Right lung (tissue), 5 donors: ENCODE data around the gene MYL5. TPM values are rescaled to one million over a fixed set of nuclear protein-coding genes. Genes with fewer than 3 reads are reported as not detected.
"Not testable (repeated sequence)": the region's sequence is repeated elsewhere in the genome, so short reads cannot be mapped to it uniquely, and the experiment has no call there.

Experiments used
- DNase-seq, 2 donors: peaks; one replicate each; pipeline ENCODE4 v3.0.0-alpha.2; 2013
- polyA plus RNA-seq, 5 donors: library from polyadenylated mRNA; unstranded; fragments of 120-200 nt; gene quantifications; one replicate each; pipeline versions ENCODE4 v1.2.1 to v1.2.3, GENCODE V29; 2013; ENCODE audit warnings: inconsistent platforms in 1 of 5, low replicate concordance in 1 of 5; ENCODE audit not compliant: insufficient read length in 5 of 5, insufficient read depth in 1 of 5

MYL5 gene
- polyA plus RNA-seq, 5 donors: 16.7 to 56.3 (median 17.4) TPM

DNA sequence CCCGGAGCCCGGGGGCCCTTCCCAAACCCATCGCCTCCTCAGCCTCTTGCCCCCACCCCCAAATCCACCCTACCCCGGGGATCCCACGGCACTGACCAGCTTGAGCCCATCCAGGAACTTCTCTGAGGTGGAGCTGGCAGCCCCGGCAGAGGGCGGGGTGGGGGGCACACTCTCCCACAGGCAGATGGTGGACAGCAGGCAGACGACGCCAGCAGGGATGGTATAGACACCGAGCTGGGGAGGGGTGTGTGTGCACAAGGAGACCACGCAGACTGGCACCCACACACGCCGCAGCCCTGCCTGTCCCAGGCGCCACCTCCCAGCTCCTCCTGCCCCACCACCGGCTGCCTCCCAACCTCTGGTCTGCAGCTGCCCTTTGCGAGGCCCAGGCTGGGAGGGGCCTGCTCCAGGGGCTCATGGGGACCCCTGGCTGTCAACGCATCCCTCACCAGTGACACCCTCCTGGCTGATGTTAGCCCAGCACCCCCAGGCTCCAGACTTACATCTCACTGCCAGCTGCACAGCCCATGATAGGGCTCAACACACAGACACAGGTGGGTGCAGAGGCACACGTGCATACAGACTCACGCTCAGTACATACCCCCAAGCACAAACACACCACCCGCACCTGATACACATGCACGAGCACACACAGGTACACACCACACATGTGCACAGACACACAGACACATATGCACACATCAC lies 10.4 kb downstream of the MYL5 start:
- DNase-seq: no peak

DNA sequence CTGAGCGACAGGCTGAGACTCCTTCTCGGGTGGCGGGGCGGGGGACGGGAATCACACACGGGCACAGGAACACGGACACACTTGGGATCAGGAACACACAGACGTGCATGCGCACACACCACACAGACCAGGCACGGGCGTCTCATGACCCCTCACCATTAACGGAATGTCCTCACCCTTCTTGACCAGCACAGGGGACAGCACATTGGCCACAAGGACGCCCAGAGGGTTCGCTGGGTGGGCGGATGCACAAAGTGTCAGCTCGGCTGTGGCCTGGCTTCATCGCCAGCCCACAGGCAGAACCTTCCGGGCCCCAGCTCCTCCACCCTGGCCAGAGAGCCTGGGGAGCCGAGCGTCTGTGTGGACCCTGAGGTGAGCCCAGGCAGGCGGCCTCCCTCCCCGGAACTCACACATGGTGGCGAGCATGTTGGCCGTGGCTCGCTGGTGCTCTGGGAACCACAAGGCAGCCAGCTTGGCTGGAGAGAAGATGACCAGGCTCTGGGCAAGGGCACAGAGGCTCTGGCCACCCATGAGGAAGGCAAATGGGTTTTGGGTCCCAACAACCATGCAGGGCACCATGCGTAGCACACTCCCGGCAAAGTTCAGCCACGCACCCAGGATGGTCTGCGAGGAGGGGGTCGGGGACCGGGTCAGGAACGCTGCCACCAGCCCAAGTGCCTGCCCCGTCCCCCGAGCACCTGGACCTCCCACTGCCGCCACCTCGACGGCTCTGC lies 11.5 kb downstream of the MYL5 start:
- DNase-seq: no peak

DNA sequence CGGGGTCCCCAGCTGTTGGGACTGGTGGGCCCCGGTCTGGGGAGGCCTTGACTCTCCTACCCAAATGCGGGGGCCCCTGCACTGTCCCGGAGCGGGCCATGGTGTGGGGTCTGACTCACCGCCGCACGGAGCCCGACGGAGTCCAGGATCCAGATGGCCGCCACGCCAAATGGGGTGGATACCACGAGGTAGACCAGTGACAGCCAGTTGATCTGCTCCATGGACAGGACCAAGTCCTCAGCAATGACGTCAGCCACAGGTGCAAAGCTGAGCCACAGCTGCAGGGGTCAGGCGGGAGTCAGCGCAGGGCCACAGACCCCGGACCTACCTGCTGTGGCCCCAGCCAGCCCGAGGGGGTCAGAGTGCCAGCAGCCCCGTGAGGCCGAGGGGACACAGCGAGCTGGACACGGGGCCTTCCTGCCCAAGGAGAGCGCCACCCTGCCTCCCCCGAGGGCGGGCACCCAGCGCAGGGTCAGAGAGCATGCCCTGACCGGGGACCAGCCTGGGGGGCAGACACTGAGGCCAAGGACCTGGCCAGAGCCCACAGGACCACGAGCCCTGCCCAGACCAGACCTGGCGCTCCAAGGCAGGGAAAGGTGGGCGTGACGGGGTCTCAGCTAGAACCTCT lies 12.2 kb downstream of the MYL5 start:
- no peak for DNase-seq

DNA sequence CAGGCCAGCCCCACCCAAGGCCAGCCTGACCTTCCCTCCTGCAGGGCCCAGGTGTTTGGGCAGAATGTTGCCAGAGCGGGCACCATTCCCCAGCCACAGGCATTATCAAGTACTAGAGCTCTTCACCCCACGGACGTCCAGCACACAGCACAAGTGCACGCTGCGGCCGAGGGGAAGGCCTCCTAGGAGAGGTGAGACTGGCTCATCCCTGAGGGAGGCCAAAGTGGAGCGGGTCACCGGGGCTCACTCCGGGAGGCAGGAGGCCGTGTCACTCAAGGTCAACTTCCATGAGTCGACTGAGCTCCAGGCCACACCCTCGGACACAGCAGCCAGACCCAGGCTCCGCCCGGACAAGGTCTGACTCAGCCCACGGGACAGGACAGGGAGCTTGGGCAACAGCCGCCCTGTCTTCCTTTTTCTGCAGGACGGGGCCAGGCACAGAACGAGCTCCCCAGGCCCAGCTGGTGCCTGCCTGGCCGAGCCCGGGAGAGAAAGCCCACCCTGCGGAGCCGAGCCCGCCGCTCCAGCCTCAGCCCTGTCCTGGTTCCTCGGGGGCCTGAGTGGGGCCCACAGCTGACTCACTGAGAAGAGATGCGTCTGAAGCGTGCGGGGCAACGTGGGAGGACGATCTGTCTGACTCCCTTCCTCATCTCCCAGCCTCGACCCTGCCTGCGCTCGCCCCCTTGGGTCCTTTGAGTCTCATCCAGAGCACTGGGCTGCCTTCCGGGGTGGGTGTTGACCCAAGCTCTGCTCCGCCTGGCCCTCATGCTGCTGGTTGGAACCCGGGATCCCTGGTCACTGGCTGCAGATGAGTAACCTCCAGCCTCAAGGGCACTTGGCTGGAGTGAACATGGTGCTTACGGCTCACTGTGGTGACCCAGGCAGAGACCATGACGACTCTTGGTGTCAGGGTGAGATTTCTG lies 13.0 kb downstream of the MYL5 start:
- no peak for DNase-seq

DNA sequence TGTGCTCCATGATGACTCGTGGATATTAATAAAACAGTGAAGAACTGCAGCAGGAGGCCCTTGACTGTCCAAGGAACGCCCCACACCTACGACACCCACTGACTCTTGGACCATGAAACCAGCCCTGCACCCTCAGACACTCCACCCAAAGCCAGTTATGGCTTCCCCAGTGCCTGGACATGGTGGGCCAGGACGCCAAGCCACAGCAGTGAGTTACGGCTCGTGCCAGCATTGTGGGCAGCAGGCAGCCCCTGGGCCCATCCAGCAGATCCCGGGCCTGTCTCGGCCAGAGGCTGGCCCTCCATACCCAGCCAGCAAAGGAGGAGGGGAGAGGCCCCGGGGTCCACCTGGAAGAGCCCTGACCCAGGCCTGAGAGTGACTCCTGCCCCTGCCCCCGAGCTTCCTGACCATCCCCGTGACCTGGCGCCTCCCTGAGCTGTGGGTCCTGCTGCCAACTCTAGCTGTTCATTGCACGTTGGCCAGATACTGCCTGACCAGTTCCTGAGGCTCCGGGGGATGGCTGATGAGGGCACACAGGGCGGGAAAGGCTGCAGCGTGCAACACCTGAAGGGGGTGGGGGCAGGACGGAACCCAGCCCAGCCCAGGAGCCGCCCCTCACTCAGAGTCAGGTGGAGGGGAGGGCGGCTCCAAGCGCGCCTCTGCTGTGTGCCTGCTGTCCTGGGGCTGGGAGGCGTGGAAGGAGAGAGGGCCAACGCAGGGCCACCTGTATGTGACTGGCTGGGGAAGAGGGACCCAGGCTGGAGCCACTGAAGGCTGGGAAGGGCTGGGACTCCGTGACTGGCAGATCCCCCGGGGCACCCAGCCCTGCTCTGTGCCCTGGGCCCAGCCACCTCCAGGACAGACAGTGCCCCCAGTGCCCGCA lies 13.9 kb downstream of the MYL5 start:
- no peak for DNase-seq

DNA sequence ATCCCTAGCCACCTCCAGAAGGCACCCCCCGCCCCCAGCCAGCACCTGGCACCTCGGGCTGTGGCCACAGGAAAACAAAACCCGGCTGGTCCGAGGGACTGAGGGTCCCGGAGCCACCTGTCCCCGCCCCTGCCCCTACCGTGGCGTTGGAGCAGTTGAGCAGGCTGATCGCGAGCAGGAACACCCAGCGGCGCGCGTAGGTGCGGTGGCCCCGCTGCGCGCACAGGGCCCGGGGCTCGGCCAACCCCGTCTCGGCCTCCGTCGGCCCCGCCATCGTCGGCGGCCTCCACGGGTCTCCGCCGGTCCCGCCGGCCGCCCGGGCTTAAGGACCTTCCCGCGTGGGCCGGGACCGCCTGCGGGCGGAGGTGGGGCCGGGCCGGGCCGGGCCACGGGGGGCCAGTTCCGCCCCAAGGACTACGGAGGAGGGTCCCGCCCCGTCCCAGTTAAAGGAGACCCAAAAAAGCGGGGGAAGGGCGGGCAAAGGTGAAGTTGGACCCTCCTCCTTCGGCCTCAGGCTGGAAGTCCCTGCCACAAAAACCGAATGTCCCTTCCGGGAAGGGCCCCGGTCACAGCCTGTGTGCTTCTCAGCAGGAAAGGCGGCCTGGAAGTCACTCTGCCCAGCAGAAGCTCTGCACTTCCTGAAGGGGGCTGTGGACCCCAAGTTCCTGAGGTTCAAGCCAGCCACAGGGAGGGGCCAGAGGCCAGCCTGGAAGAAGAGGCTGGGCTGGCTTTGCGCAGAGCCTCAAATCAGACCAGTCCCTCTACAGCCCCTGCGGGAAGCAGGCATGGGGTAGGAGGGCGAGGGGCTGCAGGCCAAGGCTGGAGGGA lies 14.7 kb downstream of the MYL5 start, which contains the start of gene SLC49A3:
Gene SLC49A3, minus strand, starts transcription at position 298 of the 828 bp plus-strand sequence. Its CDS starts 24 bp downstream, at position 274.
- DNase-seq: no peak

DNA sequence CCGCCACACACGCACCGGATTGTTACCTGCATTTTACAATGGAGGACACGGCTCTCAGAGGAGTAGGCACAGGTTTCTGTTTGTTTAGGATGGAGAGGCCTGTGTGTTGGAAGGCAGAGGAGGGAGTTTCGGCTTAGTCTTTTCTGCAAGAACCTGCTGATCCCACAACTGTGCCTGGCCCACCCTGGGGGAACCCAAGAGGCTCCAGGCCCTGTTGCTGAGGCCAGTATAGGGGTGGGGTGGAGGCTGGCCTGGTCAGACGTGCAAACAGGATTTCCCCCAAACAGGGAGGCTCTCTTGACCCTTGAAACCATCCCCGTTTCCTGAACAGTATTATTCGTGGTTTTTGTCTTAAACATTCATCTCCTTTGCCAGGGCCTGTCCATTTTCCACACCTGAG lies 15.4 kb downstream of the MYL5 start:
- no peak for DNase-seq

DNA sequence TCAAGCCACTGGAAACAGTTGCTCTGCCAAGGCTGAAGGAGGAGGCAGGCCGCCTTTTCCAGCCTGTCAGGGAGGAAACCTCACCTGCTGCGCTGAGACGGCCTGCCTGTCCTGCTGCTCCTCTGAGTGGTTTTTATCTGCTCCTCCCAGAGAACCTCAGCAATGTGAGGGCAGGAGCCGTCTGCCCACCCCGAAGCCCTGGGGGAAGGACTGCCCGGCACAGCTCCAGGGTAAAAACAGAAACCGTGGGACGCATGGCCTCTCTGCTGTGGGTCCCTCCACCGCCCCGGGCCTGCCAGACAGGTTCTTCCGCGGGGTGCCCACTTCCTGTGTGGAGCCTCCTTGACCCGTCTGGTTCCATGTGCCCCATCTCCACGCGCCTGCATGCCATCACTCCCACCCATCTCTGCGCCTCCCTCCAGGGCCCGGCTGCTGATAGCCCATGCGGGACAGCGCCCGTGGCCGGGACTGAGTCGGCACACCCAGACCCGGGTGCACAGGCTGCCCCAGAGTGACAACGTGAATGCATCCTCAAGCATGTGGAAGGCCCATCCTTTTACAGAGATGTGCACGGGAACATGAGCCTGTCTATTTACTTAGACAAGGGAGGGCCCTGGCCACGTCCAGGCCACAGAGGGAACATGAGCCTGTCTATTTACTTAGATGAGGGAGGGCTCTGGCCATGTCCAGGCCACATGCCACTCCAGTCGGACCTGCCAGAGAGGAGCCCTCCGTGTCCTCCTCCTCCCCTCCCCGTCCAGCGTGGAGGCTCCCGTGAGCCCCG lies 18.6 kb downstream of the MYL5 start:
- DNase-seq: no peak

DNA sequence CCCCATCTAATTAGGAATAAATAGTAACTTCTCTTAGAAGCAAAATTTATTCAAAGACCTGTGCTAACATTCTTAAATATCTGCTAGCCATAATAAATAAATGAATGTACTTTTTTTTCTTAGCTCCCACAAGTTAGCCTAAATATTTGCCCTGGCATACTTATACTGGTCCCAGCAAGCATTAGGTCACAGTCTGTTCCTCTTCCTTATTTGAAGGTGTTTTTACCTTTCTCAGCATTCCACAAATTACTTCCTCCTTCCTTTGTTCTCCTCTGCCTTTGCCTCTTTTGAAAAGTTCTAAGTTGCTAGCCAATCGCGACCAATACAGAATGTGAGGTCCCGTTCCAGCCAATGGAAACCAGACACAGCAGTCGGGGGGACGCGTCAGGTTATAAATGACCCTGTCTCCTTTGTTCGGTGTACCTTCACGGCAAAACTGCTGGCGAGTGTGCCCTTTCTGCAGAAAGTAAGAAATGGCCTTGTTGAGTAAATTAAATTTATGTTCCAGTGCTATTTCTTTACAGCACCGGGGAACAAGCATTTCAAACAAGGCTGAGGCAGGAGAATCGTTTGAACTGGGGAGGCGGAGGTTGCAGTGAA lies 20.1 kb downstream of the MYL5 start:
- not testable (repeated sequence) for DNase-seq

DNA sequence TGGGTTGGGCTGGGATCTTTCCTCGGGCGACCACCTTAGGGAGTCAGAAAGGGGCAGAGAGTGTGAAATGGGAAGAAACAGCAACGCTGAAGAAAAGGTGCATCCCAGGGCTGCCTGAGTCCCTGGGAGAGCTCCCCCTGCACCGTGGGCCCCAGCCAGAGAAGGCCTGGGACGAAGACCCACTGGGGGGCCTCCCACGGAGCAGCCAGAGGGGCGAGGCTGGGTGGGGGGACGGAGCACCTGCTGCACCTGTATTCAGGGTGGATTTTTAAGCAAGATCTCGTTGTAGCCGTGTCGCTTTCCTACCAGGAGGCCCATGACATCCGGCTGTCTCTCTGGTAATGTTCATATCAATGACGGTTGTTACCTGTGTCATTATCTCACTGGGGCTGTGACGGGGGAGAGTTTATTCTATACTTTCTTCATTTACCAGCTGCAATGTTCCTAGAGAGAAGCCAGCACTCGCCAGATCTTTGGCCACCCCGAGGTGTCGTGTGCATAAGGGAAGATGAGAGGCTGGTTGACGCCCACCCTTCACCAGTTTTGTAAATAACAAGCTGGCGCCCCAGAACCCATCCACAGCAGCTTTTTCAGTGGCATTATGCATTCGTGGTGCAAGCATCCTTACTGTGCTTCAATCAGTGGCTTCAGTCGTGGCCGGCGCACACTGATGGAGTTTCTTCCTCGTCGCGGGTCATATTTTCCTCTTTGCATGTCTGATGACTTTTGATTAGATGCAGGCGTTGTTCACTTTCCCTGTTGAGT lies 25.7 kb downstream of the MYL5 start:
- DNase-seq: no peak

DNA sequence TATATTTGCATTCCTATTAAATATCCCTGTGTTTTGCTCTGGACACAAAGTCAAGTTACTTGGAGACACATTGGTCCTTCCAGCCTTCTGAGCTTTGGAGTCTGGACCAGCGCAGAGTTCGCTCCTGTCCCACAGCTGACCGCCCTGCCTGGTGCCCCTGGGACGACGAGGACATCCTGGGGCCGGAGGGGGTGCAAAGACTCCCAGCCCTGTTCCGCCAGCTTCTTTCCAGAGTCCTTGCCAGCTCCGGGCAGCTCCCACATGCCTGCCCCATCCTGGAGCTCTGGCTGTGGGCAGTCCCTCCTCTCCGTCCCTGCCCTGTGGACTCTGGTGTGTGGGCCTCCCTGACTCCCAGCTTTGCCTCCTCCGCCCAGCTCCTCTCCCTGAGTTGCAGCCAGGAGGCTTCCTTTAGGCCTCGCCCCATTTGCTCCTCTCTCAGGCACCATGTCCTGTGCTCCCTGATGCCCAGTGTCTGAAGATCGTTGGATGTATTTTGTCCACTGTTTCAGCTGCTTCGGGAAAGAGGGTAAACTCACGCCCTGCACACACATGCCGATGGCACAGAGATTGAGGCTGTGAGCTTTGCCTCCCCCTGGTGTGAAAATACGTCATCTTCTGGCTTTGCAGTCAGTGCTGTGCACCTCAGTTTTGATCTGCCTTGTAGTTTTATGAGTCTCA lies 26.4 kb downstream of the MYL5 start:
- DNase-seq: no peak

DNA sequence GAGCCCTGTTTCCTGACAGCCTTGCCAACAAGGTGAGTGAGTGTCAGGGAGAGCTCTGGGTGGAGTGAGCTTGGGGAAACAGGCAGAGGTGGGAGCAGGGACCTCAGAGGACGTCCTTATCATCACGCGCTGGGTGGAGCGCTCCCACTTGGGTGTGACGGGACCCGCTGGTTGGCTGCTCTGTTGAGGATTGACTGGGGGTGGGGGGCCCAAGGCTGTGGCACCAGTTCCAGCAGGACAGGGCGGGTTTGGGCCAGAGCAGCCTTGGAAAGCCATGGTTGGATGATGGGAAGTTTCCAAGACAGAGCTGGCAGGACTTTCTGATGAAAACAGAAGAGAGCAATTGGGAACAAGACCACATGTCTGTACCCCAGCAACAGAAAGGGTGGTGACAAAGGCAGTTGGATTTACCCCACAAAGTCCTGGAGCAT lies 28.3 kb downstream of the MYL5 start:
- DNase-seq: no peak

DNA sequence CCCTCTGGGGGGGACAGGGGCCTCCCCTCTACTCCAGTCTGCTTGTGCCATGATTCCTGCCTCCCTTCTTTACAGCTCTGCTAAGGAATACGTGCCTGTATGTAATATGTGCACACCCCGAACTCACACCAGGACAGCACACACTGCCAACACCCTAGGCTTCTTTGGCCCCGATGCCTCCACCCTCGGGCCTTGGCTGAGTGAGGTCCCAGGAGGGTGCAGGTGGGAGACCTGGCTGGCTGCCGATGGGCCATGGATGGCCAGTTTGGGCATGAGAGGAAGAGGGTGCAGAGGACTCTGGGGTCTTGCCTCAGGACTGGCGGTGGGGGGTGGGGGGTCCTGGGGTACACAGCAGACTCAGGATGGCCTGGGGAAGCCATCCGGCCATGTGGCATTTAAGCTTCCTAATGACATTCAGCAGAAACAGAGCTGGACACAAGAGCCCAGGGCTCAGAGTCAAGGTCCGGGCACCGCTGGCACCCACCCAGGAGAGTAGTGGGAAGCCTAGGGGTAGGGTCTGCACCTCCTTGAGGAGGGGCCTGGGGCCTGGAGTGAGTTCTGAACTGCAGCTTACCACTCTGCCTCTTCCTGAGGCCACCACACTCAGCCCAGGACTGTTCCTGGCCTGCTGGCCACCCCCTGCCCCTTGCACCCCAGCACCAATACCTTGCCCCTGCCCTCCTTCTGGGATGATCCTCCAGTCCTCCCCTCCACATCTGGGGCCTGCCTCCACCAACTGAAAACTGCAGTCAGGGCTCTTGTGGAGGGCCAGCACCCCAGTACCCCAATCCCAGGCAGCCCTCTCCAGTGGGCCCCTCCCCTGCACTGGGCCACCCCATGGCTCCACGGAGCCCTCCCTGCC lies 29.2 kb downstream of the MYL5 start:
- no peak for DNase-seq

DNA sequence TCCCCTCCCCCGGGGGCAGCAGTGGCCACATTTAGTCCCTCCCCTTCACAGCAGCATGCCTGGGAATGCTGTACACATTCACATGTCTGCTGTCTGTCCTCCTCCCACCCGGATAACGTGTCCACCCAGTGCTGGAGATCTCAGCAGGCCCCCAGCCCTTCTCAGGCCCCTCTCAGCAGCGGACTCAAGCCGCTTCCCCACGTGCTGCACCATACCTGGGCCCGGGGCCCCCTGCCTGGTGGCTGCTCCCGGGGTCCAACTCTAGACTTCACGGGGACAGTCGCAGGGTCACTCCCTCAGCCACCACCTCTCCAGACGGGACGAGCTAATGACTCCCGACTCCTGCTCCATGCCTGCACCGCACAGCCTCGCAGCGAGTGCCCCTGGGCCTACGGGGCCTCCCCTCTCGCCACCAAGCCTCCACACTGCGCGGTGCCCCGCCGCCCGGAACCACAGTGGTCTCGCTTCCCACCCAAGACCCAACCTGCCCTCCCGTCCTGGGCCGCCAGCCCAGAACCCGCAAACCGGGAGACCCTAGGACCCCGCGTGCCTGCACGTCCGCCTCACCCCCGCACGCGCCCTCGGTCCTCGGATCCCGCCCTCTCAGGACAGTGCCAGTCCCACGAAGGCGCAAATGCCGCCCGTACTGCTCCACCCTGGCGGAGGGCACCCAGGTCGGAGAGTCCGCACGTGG lies 30.0 kb downstream of the MYL5 start:
- no peak for DNase-seq

DNA sequence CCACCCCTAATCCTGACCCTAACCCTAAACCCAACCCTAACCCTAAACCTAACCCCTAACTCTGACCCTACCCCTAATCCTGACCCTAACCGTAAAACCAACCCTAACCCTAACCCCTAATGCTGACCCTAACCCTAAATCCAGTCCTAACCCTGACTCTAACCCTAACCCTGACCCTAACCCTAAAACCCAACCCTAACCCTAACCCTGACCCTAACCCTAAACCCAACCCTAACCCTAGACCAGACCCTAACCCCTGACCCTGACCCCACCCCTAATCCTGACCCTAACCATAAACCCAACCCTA lies 30.6 kb downstream of the MYL5 start:
- DNase-seq: no peak
